ENCODE results near the gene CPNE2.

The CPNE2 gene

GRCh38 chr16:57071831-57072582 lies 20.4 kb upstream of the CPNE2 start:
- H3K27ac ChIP-seq, result no peak overlapping the region
- peak; percentile 60 for DNase-seq
- TF ChIP-seq CTCF (IDR thresholded peaks at IDR 0.05; ENCODE audit: low read depth, low read length, missing control alignments), result no peak
- H3K27me3 ChIP-seq (replicated peaks), result no peaks in the 10 kb centered on the region
- peaks cover 3% of the 10 kb centered on the region for H3K36me3 ChIP-seq (replicated peaks)
- no peak overlapping the region for H3K4me3 ChIP-seq (ENCODE audit: low read depth, low read length)
- in situ Hi-C loops (cut with HindIII; ENCODE audit: low pct_ligation_motif_present, low sequenced_read_pairs), result no loop called here

- no peaks in the 10 kb centered on the region for H3K27me3 ChIP-seq (replicated peaks)
- no peak overlapping the region for H3K27ac ChIP-seq
- no peak overlapping the region for H3K4me3 ChIP-seq (ENCODE audit: low read depth, low read length)
- no peak for DNase-seq
- no peak for TF ChIP-seq CTCF (IDR thresholded peaks at IDR 0.05; ENCODE audit: low read depth, low read length, missing control alignments)
- in situ Hi-C loops (cut with HindIII; ENCODE audit: low pct_ligation_motif_present, low sequenced_read_pairs), result no loop called here
- H3K36me3 ChIP-seq (replicated peaks), result peaks cover 3% of the 10 kb centered on the region
Observed at GRCh38 chr16:57072616-57073275, 19.6 kb upstream of the CPNE2 start.

GRCh38 chr16:57077714-57078113 lies 14.7 kb upstream of the CPNE2 start:
- H3K36me3 ChIP-seq (replicated peaks), result peaks cover 3% of the 10 kb centered on the region
- TF ChIP-seq CTCF (IDR thresholded peaks at IDR 0.05; ENCODE audit: low read depth, low read length, missing control alignments), result no peak
- no peaks in the 10 kb centered on the region for H3K27me3 ChIP-seq (replicated peaks)
- no peak for DNase-seq
- H3K4me3 ChIP-seq (ENCODE audit: low read depth, low read length), result no peak overlapping the region
- no peak overlapping the region for H3K27ac ChIP-seq
- in situ Hi-C loops (cut with HindIII; ENCODE audit: low pct_ligation_motif_present, low sequenced_read_pairs), result no loop called here

GRCh38 chr16:57081744-57082143 lies 10.6 kb upstream of the CPNE2 start:
- Histone ChIP-seq H3K36me3 (replicated peaks) (no peaks in the 10 kb centered on the region), H3K4me3 (ENCODE audit: low read depth, low read length) (no peak overlapping the region), H3K27me3 (replicated peaks) (no peaks in the 10 kb centered on the region), H3K27ac (no peak overlapping the region)
- no peak for DNase-seq
- no peak for TF ChIP-seq CTCF (IDR thresholded peaks at IDR 0.05; ENCODE audit: low read depth, low read length, missing control alignments)
- in situ Hi-C loops (cut with HindIII; ENCODE audit: low pct_ligation_motif_present, low sequenced_read_pairs), result no loop called here

- Histone ChIP-seq H3K4me3 (ENCODE audit: low read depth, low read length) (no peak overlapping the region), H3K27me3 (replicated peaks) (no peaks in the 10 kb centered on the region), H3K36me3 (replicated peaks) (no peaks in the 10 kb centered on the region), H3K27ac (no peak overlapping the region)
- in situ Hi-C loops (cut with HindIII; ENCODE audit: low pct_ligation_motif_present, low sequenced_read_pairs), result no loop called here
- no peak for TF ChIP-seq CTCF (IDR thresholded peaks at IDR 0.05; ENCODE audit: low read depth, low read length, missing control alignments)
- DNase-seq, result no peak
Observed at GRCh38 chr16:57082664-57083063, 9.7 kb upstream of the CPNE2 start.

All from brain microvascular endothelial cell (primary cell).